SJCRH30 (cell line): ENCODE data around the gene TKFC. TPM values are rescaled to one million over a fixed set of nuclear protein-coding genes. Genes with fewer than 3 reads are reported as not detected.

Experiments
- DNase-seq, 2 experiments: peaks; one replicate each; pipeline ENCODE4 v3.0.0-alpha.2; 2015 to 2020
- H3K27ac ChIP-seq: fragments of 250-450 bp; sonication (Bioruptor Pico); 2 replicates; pipeline ENCODE4 v1.5.1; 2020; ENCODE audit warnings: mild to moderate bottlenecking, moderate library complexity
- H3K27me3 ChIP-seq: fragments of 250-450 bp; sonication (Bioruptor Pico); 2 replicates; pipeline ENCODE4 v1.5.1; 2020; ENCODE audit warnings: mild to moderate bottlenecking, moderate library complexity
- H3K36me3 ChIP-seq: fragments of 250-450 bp; sonication (Bioruptor Pico); 2 replicates; pipeline ENCODE4 v1.5.1; 2020; ENCODE audit warnings: mild to moderate bottlenecking, moderate library complexity
- H3K4me1 ChIP-seq: fragments of 250-450 bp; sonication (Bioruptor Pico); 2 replicates; pipeline ENCODE4 v1.5.1; 2020; ENCODE audit warnings: mild to moderate bottlenecking, moderate library complexity
- H3K4me3 ChIP-seq: fragments of 250-450 bp; sonication (Bioruptor Pico); 2 replicates; pipeline ENCODE4 v1.5.1; 2020; ENCODE audit warnings: mild to moderate bottlenecking, moderate library complexity
- H3K9me3 ChIP-seq: fragments of 250-450 bp; sonication (Bioruptor Pico); replicated peaks from 2 replicates; pipeline ENCODE4 v1.5.1; 2020; ENCODE audit warnings: mild to moderate bottlenecking, moderate library complexity
- total RNA-seq: library from RNA; depleted of rRNA; stranded (reverse); fragments of >200 nt; shearing (Covaris generic); gene quantifications from 2 replicates; pipeline ENCODE4 v1.2.3, GENCODE V29; 2014

TKFC gene
- total RNA-seq, 1 experiment from 2014 or later: 17.7 TPM

DNA sequence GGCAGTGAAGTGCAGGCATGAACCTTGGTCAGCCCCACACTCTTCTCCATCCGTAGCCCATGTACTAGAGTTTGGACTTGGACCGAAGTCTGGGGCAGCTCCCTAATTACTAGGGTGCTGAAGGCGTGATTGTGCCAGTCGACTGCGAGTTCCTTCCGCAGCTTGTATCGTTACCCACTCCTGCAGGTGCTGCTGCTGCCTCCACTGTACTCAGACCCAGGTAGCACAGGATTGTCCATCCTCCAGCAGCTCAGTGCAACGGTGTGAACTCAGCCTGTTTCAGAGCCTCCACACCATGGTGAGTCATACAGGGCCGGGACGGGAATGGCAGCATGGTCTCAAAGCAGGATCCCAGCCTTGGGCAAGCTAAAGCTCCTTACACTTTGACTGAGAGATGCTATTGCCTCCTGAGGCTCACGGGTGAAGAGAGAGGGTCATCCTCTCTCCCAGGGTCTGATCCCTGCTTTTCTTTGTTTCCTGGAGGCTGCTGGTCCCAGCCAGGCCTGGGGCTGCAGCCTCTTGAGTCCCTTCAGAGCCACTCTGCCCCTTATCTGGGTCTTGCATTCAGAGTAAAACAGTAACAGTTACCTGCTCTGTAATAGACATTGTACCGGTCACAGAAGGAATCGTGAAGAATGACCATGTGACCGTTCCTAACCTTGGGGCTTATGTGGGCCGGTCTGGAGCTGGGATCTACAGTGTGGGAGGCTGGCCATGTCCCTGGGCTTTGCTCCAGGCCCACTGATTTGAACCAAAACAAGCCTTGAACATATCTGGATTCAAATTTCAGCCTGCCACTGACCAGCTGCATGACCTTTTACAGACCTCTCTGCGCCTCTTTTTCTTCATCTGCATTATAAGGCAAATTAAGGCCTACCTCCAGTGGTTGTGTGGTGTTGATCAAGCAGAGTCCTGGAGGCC lies 1.7 kb downstream of the TKFC start:
- no peaks in the 10 kb centered on the region for H3K27me3 ChIP-seq
- H3K4me3 ChIP-seq: no peak overlapping the region
- 0 out of 2 replicates have a peak, but pooled peaks cover 6% of the 10 kb centered on the region for H3K36me3 ChIP-seq
- H3K9me3 ChIP-seq: no peaks in the 10 kb centered on the region
- H3K4me1 ChIP-seq: peaks cover 5% of the 10 kb centered on the region; the same call in 1 of the 2 replicates
- H3K27ac ChIP-seq: no peak overlapping the region
- no peak for DNase-seq

DNA sequence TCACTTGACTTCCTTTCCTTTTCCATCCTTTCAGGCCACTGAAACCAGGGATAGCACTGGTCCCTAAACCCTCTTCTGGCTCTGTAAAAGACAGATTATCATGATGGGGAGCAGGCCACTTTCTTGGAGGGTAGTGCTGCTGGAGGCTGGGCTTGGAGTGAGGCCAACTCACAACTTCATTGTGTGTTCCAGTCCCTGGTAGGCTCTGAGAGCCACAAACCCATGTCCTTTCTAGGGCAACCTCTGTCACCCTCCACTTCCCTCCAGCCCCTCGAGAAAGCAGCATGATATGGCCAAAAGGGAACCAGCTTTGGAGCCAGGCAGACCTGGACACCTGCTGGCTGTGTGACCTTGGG lies 2.3 kb downstream of the TKFC start:
- DNase-seq: no peak
- H3K36me3 ChIP-seq: 0 out of 2 replicates have a peak, but pooled peaks cover under 1% of the 10 kb centered on the region
- H3K4me3 ChIP-seq: no peak overlapping the region
- no peaks in the 10 kb centered on the region for H3K9me3 ChIP-seq
- peaks cover 5% of the 10 kb centered on the region; the same call in 1 of the 2 replicates for H3K4me1 ChIP-seq
- H3K27ac ChIP-seq: no peak overlapping the region
- no peaks in the 10 kb centered on the region for H3K27me3 ChIP-seq

DNA sequence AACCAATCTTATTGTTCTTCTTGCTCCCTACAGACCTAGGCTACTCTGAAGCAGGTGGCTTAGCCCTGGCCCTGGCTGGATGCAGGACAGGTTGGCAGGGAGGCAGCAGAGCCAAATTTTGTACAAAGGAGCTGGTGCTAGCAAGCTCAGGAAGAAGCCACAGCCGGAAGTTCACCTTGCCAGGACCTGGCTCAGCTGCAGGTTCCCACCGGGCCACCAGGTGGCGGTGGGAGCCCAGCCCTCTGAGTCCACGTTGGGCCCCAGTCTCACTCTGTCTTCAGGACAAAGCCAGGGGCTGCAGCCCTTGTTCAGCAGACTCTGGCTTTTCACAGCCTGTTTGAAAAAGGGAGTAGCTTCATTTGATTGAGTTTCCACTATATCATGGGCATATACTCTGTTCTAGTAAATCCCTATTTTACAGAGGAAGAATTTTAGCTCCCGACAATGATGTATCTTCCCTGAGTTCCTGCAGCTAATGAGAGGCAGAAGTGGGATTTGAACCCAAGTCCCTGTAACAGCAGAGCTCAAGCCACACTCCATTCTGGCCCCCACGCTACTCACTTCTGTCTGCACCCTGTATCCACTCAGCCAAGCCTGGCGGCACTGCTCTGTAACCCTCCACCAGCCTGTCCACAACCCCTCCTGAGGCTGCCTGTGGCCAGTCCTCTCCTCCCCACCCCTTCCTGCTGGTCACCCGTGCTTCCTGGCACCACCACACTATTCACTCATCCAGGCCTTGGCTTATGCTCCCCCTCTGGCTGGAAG lies 3.3 kb downstream of the TKFC start:
- H3K27ac ChIP-seq: no peak overlapping the region
- no peak overlapping the region for H3K4me3 ChIP-seq
- H3K27me3 ChIP-seq: no peaks in the 10 kb centered on the region
- peaks cover 5% of the 10 kb centered on the region; the same call in 1 of the 2 replicates for H3K4me1 ChIP-seq
- DNase-seq: peak; percentile 65 to 83
- H3K9me3 ChIP-seq: no peaks in the 10 kb centered on the region
- H3K36me3 ChIP-seq: no peaks in the 10 kb centered on the region

DNA sequence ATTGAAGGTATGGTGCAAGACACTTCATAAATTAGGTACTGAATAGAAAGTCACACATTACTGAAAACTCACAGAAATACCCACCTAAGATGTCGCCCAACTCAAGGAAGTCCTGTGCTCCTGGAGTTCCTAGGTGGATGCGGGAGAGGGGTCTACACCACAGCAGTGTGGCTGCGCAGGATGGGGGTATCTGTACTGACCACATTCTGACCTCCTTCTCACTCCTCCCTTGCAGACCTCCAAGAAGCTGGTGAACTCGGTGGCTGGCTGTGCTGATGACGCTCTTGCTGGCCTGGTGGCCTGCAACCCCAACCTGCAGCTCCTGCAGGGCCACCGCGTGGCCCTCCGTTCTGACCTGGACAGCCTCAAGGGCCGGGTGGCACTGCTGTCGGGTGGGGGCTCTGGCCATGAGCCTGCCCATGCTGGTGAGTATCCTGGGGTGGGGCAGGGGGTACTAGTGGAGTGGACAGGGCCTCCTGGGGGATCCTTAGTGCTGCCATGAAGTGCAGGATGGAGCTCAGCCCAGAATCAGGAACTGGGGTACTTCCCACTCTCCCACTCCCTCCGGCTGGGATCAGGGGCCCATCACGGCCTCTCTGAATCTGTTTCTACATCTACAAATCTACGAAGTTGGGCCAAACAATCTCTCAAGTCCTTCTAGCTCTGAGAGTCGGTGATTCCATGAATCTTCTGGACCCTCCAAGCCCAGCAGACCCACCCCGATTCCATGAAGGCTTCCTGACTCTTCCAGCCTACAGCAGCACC lies 4.9 kb downstream of the TKFC start:
- Histone ChIP-seq H3K27me3 (no peaks in the 10 kb centered on the region), H3K4me3 (no peak overlapping the region), H3K36me3 (no peaks in the 10 kb centered on the region), H3K9me3 (no peaks in the 10 kb centered on the region), H3K27ac (no peak overlapping the region), H3K4me1 (no peaks in the 10 kb centered on the region)
- no peak for DNase-seq

DNA sequence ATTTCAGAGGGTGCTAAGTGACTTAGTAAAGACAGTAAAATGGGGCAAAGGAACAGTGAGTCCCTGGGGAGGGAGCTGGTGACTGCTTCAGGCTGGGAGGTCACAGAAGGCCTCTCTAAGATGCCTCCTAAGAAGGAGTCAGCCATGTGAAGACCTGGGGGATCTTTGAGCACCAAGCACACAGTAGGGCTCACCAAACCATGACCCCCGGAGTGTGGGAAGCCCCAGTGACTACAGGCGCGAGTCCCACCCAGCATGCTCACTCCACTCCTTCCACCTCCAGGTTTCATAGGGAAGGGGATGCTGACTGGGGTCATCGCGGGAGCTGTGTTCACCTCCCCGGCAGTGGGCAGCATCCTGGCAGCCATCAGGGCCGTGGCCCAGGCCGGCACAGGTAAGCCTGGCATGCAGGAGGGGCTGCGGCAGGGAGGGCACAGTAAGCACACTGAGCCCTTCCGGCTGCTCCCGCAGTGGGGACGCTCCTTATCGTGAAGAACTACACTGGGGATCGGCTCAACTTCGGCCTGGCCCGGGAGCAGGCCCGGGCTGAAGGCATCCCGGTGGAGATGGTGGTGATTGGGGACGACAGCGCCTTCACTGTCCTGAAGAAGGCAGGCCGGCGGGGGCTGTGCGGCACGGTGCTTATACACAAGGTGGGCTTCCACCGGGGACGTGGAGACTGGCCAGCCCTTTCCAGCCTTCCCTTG lies 5.9 kb downstream of the TKFC start:
- DNase-seq: no peak
- Histone ChIP-seq H3K36me3 (no peaks in the 10 kb centered on the region), H3K27me3 (no peaks in the 10 kb centered on the region), H3K27ac (no peak overlapping the region), H3K4me1 (no peaks in the 10 kb centered on the region), H3K9me3 (no peaks in the 10 kb centered on the region), H3K4me3 (no peak overlapping the region)

DNA sequence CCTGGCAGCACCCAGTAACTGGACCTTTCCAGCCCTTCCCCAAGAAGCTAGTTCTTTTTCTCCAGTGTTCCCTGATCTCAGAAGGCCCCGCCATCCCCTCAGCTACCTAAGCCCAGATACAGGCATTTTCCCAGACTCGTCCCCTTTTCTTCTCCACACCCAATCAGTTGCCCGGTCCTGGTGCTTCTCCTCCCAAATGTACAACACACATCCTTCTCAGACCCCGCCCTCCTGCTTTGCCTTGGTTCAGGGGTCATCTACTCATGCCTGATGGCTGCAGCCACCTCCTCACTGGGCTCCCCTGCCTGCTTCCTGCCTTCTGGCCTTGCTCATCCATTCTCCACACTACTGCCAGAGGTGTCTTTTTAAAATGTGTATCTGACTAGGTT lies 6.5 kb downstream of the TKFC start:
- no peaks in the 10 kb centered on the region for H3K4me1 ChIP-seq
- no peak overlapping the region for H3K27ac ChIP-seq
- H3K4me3 ChIP-seq: no peak overlapping the region
- no peaks in the 10 kb centered on the region for H3K9me3 ChIP-seq
- H3K36me3 ChIP-seq: no peaks in the 10 kb centered on the region
- no peak for DNase-seq
- no peaks in the 10 kb centered on the region for H3K27me3 ChIP-seq

DNA sequence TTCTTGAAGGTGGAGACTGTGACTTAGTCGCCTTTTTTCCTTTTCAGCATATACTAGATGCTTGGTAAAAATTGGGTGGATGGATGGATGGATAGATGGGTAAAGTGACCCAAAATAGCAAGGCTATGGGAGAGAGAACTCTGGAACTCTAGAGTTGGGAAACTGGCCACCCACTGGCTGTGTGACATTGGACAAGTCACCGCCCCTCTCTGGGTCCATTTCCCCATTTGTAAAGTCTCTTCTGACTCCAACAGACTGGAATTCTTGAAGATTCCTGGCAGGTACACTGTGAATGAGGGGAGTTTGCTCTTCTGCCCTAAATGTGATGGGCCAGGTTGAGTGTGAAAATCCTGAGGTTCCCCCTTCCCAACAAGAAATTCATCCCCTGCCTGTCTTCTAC lies 8.0 kb downstream of the TKFC start:
- no peaks in the 10 kb centered on the region for H3K4me1 ChIP-seq
- H3K27ac ChIP-seq: no peak overlapping the region
- no peak overlapping the region for H3K4me3 ChIP-seq
- no peaks in the 10 kb centered on the region for H3K9me3 ChIP-seq
- H3K36me3 ChIP-seq: no peaks in the 10 kb centered on the region
- no peak for DNase-seq
- H3K27me3 ChIP-seq: no peaks in the 10 kb centered on the region

DNA sequence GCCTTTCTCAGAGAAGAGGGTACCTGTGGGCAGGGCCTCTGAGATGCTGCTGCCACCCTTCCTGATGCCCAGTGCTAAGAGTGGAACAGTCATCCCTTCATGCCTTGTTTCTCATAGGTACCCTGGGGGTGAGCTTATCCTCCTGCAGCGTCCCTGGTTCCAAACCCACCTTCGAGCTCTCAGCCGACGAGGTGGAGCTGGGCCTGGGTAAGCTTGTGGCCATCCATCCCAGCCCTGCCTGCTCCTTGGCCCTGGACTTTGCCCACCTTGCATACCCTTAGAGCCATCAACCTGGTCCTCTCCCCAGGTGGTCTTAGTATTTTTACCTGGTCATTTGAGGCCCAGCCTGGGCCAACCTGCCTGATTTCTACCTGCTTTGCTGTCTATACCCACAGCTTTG lies 8.7 kb downstream of the TKFC start:
- Histone ChIP-seq H3K27ac (no peak overlapping the region), H3K36me3 (no peaks in the 10 kb centered on the region), H3K4me1 (no peaks in the 10 kb centered on the region), H3K4me3 (no peak overlapping the region), H3K9me3 (no peaks in the 10 kb centered on the region), H3K27me3 (no peaks in the 10 kb centered on the region)
- no peak for DNase-seq

DNA sequence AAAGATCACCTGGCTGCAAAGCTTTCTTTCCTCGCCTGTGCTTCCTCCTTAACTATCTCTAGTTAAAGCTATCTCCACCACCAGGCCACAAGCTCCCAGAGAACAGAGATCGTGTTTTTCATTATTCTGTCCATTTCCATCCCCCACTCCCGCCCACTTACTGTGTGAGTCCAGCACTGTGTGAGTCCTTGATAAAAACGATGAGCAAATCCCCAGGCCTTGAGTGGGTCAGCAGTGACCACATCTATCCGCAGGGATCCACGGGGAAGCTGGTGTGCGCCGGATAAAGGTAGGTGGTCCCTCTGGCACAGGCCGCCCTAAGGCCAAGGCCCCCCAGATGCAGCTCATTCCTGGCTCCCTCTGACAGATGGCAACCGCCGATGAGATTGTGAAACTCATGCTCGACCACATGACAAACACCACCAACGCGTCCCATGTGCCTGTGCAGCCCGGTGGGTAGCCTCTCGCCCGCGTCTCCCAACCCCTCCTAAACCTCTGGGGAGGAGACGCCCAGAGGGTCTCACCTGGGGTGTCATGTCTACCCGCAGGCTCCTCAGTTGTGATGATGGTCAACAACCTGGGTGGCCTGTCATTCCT lies 9.3 kb downstream of the TKFC start:
- no peak overlapping the region for H3K27ac ChIP-seq
- DNase-seq: no peak
- no peaks in the 10 kb centered on the region for H3K9me3 ChIP-seq
- no peaks in the 10 kb centered on the region for H3K4me1 ChIP-seq
- H3K4me3 ChIP-seq: no peak overlapping the region
- no peaks in the 10 kb centered on the region for H3K27me3 ChIP-seq
- no peaks in the 10 kb centered on the region for H3K36me3 ChIP-seq

DNA sequence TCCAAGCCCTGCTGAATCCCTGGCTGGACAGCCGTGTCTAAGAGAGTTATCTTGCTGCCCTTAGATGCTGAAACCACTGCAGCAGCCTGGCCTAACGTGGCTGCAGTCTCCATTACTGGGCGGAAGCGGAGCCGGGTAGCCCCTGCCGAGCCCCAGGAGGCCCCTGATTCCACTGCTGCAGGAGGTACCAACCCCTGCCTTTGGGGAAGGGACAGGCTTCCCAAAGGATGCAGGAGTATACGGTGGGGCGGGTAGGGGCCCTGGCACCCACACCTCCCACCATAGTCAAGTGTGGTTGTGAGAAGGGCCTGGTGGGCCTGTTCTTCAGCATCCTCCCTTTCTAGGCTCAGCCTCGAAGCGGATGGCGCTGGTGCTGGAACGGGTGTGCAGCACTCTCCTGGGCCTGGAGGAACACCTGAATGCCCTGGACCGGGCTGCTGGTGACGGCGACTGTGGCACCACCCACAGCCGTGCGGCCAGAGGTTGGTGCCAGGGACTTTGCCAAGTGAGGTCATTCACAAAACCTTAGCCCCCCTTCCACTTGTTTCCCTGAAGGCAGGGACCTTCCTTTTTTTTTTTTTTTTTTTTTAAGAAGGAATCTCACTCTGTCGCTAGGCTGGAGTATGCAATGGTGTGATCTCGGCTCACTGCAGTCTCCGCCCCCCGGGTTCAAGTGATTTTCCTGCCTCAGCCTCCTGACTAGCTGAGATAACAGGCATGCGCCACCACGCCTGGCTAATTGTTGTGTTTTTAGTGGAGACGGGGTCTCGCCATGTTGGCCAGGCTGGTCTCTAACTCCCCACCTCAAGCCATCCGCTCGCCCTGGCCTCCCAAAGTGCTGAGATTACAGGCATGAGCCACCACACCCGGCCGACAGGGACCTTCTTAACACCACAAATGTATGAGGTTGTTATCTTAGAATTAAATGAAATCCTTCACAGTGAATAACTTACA lies 11.0 kb downstream of the TKFC start:
- H3K4me3 ChIP-seq: no peak overlapping the region
- H3K27me3 ChIP-seq: no peaks in the 10 kb centered on the region
- H3K27ac ChIP-seq: no peak overlapping the region
- no peak for DNase-seq
- H3K9me3 ChIP-seq: no peaks in the 10 kb centered on the region
- no peaks in the 10 kb centered on the region for H3K4me1 ChIP-seq
- H3K36me3 ChIP-seq: no peaks in the 10 kb centered on the region

DNA sequence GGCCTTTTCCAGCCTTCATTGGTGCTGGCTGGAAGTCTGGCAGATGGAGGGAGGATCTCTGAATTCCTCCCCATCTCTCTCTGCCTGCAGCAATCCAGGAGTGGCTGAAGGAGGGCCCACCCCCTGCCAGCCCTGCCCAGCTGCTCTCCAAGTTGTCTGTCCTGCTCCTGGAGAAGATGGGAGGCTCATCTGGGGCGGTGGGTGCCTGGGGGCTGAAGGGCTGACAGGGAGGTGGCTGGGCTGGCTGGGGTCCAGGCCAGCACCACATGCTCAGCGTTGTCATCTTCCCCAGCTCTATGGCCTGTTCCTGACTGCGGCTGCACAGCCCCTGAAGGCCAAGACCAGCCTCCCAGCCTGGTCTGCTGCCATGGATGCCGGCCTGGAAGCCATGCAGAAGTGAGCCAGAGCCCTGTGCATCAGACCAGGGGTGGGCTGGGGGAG lies 12.2 kb downstream of the TKFC start:
- Histone ChIP-seq H3K27ac (no peak overlapping the region), H3K4me3 (no peak overlapping the region), H3K9me3 (no peaks in the 10 kb centered on the region), H3K36me3 (no peaks in the 10 kb centered on the region), H3K4me1 (no peaks in the 10 kb centered on the region), H3K27me3 (no peaks in the 10 kb centered on the region)
- peak; percentile 43 to 46 for DNase-seq

DNA sequence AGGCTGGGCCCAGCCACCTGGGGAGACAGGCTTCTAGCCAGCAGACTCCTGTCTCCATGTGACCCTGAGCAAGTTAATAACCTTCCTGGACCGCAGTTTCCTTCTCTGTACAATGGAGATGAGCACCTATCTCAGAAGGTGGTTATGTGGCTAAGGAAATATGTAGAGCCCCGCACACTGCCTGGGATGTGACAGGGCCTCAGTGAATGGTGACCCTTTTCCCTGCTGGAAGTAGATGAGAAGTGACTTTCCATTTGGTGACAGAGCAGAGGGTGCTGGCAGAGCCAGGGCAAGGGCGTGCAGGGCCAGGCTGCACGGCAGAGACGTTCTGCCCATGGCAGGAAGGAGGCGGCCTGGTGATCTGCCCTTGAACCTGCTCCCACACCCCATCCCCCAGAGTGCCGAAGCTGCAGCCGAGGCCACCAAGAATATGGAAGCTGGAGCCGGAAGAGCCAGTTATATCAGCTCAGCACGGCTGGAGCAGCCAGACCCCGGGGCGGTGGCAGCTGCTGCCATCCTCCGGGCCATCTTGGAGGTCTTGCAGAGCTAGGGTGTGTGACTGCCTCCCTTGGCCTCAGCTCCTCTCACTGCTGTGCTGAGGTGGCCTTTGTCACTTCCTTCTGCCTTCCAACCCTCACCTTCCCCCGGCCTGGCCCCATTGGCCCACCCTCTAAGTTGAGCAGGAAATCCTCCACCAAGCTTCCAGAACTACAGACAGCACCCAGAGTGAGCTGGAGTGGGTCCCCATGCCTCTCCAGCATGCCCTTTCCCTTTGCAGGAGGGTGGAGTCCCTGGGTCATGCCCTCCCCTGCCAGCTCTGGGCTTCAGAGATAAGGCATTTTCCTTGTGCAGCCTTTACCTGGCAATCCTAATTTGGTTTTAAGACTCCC lies 13.2 kb downstream of the TKFC start:
- Histone ChIP-seq H3K27ac (no peak overlapping the region), H3K9me3 (no peaks in the 10 kb centered on the region), H3K36me3 (no peaks in the 10 kb centered on the region), H3K4me1 (no peaks in the 10 kb centered on the region), H3K27me3 (no peaks in the 10 kb centered on the region), H3K4me3 (no peak overlapping the region)
- no peak for DNase-seq
